IMR-90 (cell line): ENCODE results near the gene ENAH. TPM values are rescaled to one million over a fixed set of nuclear protein-coding genes. Genes with fewer than 3 reads are reported as not detected.

Experiments
- ATAC-seq: fragments of 200-7000 bp; cut with Tn5 transposase; 2 replicates; pipeline ENCODE4 v1.9.1; 2020; ENCODE audit warnings: low read depth, mild to moderate bottlenecking, moderate library complexity
- BruUV-seq: library from RNA; stranded (reverse); fragments of 400-500 nt; replicated peaks from 2 replicates; lab custom pipeline; 2021; lab: Mats Ljungman, UMichigan
- CTCF ChIA-PET: fragments of 300-600 bp; formaldehyde crosslinking; extraction: SDS; loops from one replicate; lab custom pipeline; 2021; ENCODE audit warnings: antibody characterized with exemption; lab: Yijun Ruan, JAX
- POLR2A ChIA-PET: fragments of 300-600 bp; sonication (Branson Sonifier 250); formaldehyde crosslinking; loops from one replicate; lab custom pipeline; 2022; ENCODE audit warnings: antibody characterized with exemption; ENCODE audit not compliant: unreplicated experiment; lab: Charles Lee
- DNase-seq: peaks from one replicate; pipeline ENCODE4 v3.0.0; 2013
- H2AFZ ChIP-seq: replicated peaks from 2 replicates; pipeline ENCODE3; 2013; ENCODE audit warnings: low read length, mild to moderate bottlenecking; ENCODE audit not compliant: poor library complexity
- H2AK5ac ChIP-seq: 2 replicates; pipeline ENCODE4 v1.6.1; 2013; ENCODE audit warnings: low read depth, low read length, inconsistent platforms
- H2AK9ac ChIP-seq: replicated peaks from 2 replicates; pipeline ENCODE3; 2013; ENCODE audit warnings: mild to moderate bottlenecking, low read depth, low read length, moderate library complexity; ENCODE audit not compliant: poor library complexity
- H2BK120ac ChIP-seq: 2 replicates; pipeline ENCODE4 v1.6.1; 2013; ENCODE audit warnings: low read depth, low read length, inconsistent platforms
- H2BK15ac ChIP-seq: 3 replicates; pipeline ENCODE4 v1.6.1; 2013; ENCODE audit warnings: low read depth, low read length, inconsistent platforms
- H2BK20ac ChIP-seq: 2 replicates; pipeline ENCODE4 v1.6.1; 2013; ENCODE audit warnings: low read depth, mild to moderate bottlenecking, inconsistent platforms, low read length, moderate library complexity
- H2BK5ac ChIP-seq: 2 replicates; pipeline ENCODE4 v1.6.1; 2013; ENCODE audit warnings: mild to moderate bottlenecking, low read depth, low read length, inconsistent platforms; ENCODE audit not compliant: poor library complexity, severe bottlenecking
- H3K14ac ChIP-seq: replicated peaks from 2 replicates; pipeline ENCODE4 v1.6.1; 2013; ENCODE audit warnings: low read depth, low read length, inconsistent platforms
- H3K18ac ChIP-seq: 2 replicates; pipeline ENCODE4 v1.6.1; 2013; ENCODE audit warnings: low read depth, low read length, control low read depth
- H3K23ac ChIP-seq: 2 replicates; pipeline ENCODE4 v1.6.1; 2013; ENCODE audit warnings: low read depth, low read length, inconsistent platforms
- H3K27ac ChIP-seq: 2 replicates; pipeline ENCODE4 v1.5.1; 2013; ENCODE audit warnings: mild to moderate bottlenecking, control low read depth, low read length; ENCODE audit not compliant: insufficient read depth
- H3K27me3 ChIP-seq: 2 replicates; pipeline ENCODE4 v1.6.1; 2013; ENCODE audit warnings: low read length; ENCODE audit not compliant: control insufficient read depth, insufficient read depth
- H3K36me3 ChIP-seq: 2 replicates; pipeline ENCODE4 v1.6.1; 2013; ENCODE audit warnings: low read length, mixed read lengths; ENCODE audit not compliant: control insufficient read depth, insufficient read depth
- H3K4ac ChIP-seq: 2 replicates; pipeline ENCODE4 v1.6.1; 2013; ENCODE audit warnings: low read depth, low read length, inconsistent platforms
- H3K4me1 ChIP-seq: 2 replicates; pipeline ENCODE4 v1.6.1; 2013; ENCODE audit warnings: low read length, mixed read lengths; ENCODE audit not compliant: control insufficient read depth, insufficient read depth
- H3K4me2 ChIP-seq: 2 replicates; pipeline ENCODE4 v1.6.1; 2013; ENCODE audit warnings: low read depth, mild to moderate bottlenecking, control low read depth, low read length, moderate library complexity
- H3K4me3 ChIP-seq: 2 replicates; pipeline ENCODE4 v1.5.1; 2013; ENCODE audit warnings: low read depth, mild to moderate bottlenecking, control low read depth, low read length, moderate library complexity; ENCODE audit not compliant: insufficient read depth
- H3K56ac ChIP-seq: 2 replicates; pipeline ENCODE4 v1.6.1; 2013; ENCODE audit warnings: low read length, inconsistent platforms; ENCODE audit not compliant: insufficient read depth; ENCODE audit errors: extremely low read depth
- H3K79me1 ChIP-seq, 2 experiments: 2 replicates each; pipeline ENCODE4 v1.6.1; 2013; ENCODE audit warnings: low read length in 2 of 2, inconsistent platforms in 1 of 2, low read depth in 1 of 2
- H3K9ac ChIP-seq: 2 replicates; pipeline ENCODE4 v1.6.1; 2013; ENCODE audit warnings: low read depth, low read length, control low read depth
- H3K9me1 ChIP-seq: 2 replicates; pipeline ENCODE4 v1.6.1; 2013; ENCODE audit warnings: low read length, inconsistent platforms; ENCODE audit not compliant: insufficient read depth
- H3K9me3 ChIP-seq: 2 replicates; pipeline ENCODE4 v1.6.1; 2013; ENCODE audit warnings: low read length; ENCODE audit not compliant: control insufficient read depth, insufficient read depth
- H4K20me1 ChIP-seq: 2 replicates; pipeline ENCODE4 v1.6.1; 2013; ENCODE audit warnings: low read length, inconsistent platforms; ENCODE audit not compliant: insufficient read depth
- H4K5ac ChIP-seq: 2 replicates; pipeline ENCODE4 v1.6.1; 2013; ENCODE audit warnings: mild to moderate bottlenecking, low read depth, low read length, control low read depth
- H4K8ac ChIP-seq, 2 experiments: 2 replicates each; pipeline ENCODE4 v1.6.1; 2013; ENCODE audit warnings: low read depth in 2 of 2, low read length in 2 of 2, control low read depth in 1 of 2, inconsistent platforms in 1 of 2
- H4K91ac ChIP-seq: 2 replicates; pipeline ENCODE4 v1.6.1; 2013; ENCODE audit warnings: low read depth, low read length, inconsistent platforms; ENCODE audit not compliant: insufficient read depth
- BHLHE40 ChIP-seq: fragments of 150-350 bp; IDR thresholded peaks from 2 replicates; pipeline ENCODE4 v1.6.1; 2016; ENCODE audit warnings: mild to moderate bottlenecking, low read depth, low read length
- CEBPB ChIP-seq: IDR thresholded peaks from 2 replicates; pipeline ENCODE4 v1.6.1; 2012; ENCODE audit warnings: low read depth, low read length, improper control_type of control experiment
- CHD1 ChIP-seq: IDR thresholded peaks from 2 replicates; pipeline ENCODE4 v1.6.1; 2012; ENCODE audit warnings: low read depth, low read length, improper control_type of control experiment
- MAFK ChIP-seq: IDR thresholded peaks from 2 replicates; pipeline ENCODE4 v1.6.1; 2012; ENCODE audit warnings: low read depth, low read length, improper control_type of control experiment
- MAZ ChIP-seq: IDR thresholded peaks from 2 replicates; pipeline ENCODE4 v1.6.1; 2012; ENCODE audit warnings: low read depth, mild to moderate bottlenecking, low read length, improper control_type of control experiment, moderate library complexity, borderline replicate concordance
- MXI1 ChIP-seq: IDR thresholded peaks from 2 replicates; pipeline ENCODE4 v1.6.1; 2012; ENCODE audit warnings: low read depth, mild to moderate bottlenecking, low read length, moderate library complexity, borderline replicate concordance
- NFE2L2 ChIP-seq: fragments of 150-350 bp; IDR thresholded peaks from 2 replicates; pipeline ENCODE4 v1.6.1; 2016; ENCODE audit warnings: low read depth, mild to moderate bottlenecking, low read length
- POLR2A ChIP-seq: IDR thresholded peaks from 2 replicates; pipeline ENCODE4 v1.6.1; 2012; ENCODE audit warnings: mild to moderate bottlenecking, low read depth, low read length
- RAD21 ChIP-seq: IDR thresholded peaks from 2 replicates; pipeline ENCODE4 v1.6.1; 2012; ENCODE audit warnings: low read length, improper control_type of control experiment
- RCOR1 ChIP-seq: IDR thresholded peaks from 2 replicates; pipeline ENCODE4 v1.6.1; 2012; ENCODE audit warnings: mild to moderate bottlenecking, low read length, improper control_type of control experiment; ENCODE audit not compliant: insufficient replicate concordance
- RFX5 ChIP-seq: IDR thresholded peaks from 2 replicates; pipeline ENCODE4 v1.8.0; 2012; ENCODE audit warnings: low read depth, mild to moderate bottlenecking, low read length, moderate library complexity
- SMC3 ChIP-seq: fragments of 150-350 bp; IDR thresholded peaks from 2 replicates; pipeline ENCODE4 v1.6.1; 2016; ENCODE audit warnings: low read depth, mild to moderate bottlenecking, antibody characterized with exemption, low read length, moderate library complexity
- whole genome bisulfite sequencing, 2 experiments: methylation state at CpG; one replicate each; pipeline versions ENCODE4 v1.1.5 to v1.1.7; 2013; ENCODE audit warnings: missing lambda C conversion rate in 2 of 2; ENCODE audit not compliant: insufficient read length in 1 of 2; ENCODE audit errors: extremely low coverage in 2 of 2; 5-methylcytosine and 5-hydroxymethylcytosine counted together
- dilution Hi-C: fragments of 300-500 bp; cut with HindIII; formaldehyde crosslinking; loops from one replicate; pipeline ENCODE4 v1.14.3; 2018; ENCODE audit warnings: low sequenced_read_pairs; ENCODE audit not compliant: unreplicated experiment
- in situ Hi-C: fragments of 300-500 bp; cut with MboI; formaldehyde crosslinking; loops from 3 replicates; pipeline ENCODE4 v1.14.3; 2019; ENCODE audit warnings: low sequenced_read_pairs, inconsistent platforms, mixed read lengths
- intact Hi-C: fragments of 100-400 bp; cut with micrococcal nuclease; formaldehyde crosslinking; loops from 2 replicates; pipeline ENCODE4 v1.10.0; 2022
- polyA plus RNA-seq, 3 experiments: library from polyadenylated mRNA; depleted of rRNA; stranded (reverse); fragments of >200 nt; gene quantifications; 2 replicates each; pipeline ENCODE4 v1.2.3, GENCODE V29; 2012; ENCODE audit warnings: low replicate concordance in 1 of 3
- total RNA-seq: library from RNA; depleted of rRNA; stranded (reverse); fragments of >200 nt; gene quantifications from 2 replicates; pipeline ENCODE4 v1.2.3, GENCODE V29; 2012
- TF ChIP-seq, protein P1 (sequence below): fragments of 150-350 bp; IDR thresholded peaks from 2 replicates; pipeline ENCODE4 v1.6.1; 2016; ENCODE audit warnings: low read depth, mild to moderate bottlenecking, low read length, moderate library complexity, borderline replicate concordance
- TF ChIP-seq, protein P2 (sequence below): conservative IDR thresholded peaks from 2 replicates; pipeline ENCODE4 v1.5.1; 2012; ENCODE audit warnings: mild to moderate bottlenecking, low read depth, low read length, improper control_type of control experiment
- TF ChIP-seq, protein P3 (sequence below): fragments of 150-350 bp; IDR thresholded peaks from 2 replicates; pipeline ENCODE4 v1.6.1; 2017; ENCODE audit warnings: mild to moderate bottlenecking, antibody characterized with exemption, low read length, low read depth

ENAH gene
- total and polyA plus RNA-seq, 2 of the 4 experiments (the other 2 are of a cell fraction) = 61.3 to 86.9 TPM

DNA sequence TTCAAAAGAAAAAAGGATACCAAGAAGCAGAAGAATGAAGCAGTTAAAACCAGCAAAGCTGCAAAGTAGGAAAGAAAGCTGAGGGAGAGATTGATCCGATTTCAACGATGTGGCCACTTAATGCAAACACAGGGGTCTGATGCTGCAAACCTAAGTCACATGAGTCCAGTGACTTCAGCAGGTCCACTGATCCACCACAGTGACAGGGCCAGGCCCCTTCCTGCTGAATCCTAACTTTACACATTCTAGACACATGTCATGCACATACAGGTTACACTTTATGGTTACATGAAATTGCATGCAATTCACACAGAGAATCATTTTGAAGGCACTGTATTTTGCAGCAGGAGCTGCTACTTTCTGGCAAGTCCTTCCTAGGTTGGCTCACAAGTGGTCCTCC, 166.1 kb downstream of the ENAH start:
- H3K23ac ChIP-seq = no peak overlapping the region
- ATAC-seq = no peak
- TF ChIP-seq RCOR1 = no peak
- no peak for TF ChIP-seq RAD21
- TF ChIP-seq, protein P1, sequence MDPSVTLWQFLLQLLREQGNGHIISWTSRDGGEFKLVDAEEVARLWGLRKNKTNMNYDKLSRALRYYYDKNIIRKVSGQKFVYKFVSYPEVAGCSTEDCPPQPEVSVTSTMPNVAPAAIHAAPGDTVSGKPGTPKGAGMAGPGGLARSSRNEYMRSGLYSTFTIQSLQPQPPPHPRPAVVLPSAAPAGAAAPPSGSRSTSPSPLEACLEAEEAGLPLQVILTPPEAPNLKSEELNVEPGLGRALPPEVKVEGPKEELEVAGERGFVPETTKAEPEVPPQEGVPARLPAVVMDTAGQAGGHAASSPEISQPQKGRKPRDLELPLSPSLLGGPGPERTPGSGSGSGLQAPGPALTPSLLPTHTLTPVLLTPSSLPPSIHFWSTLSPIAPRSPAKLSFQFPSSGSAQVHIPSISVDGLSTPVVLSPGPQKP = no peak
- TF ChIP-seq, protein P2, sequence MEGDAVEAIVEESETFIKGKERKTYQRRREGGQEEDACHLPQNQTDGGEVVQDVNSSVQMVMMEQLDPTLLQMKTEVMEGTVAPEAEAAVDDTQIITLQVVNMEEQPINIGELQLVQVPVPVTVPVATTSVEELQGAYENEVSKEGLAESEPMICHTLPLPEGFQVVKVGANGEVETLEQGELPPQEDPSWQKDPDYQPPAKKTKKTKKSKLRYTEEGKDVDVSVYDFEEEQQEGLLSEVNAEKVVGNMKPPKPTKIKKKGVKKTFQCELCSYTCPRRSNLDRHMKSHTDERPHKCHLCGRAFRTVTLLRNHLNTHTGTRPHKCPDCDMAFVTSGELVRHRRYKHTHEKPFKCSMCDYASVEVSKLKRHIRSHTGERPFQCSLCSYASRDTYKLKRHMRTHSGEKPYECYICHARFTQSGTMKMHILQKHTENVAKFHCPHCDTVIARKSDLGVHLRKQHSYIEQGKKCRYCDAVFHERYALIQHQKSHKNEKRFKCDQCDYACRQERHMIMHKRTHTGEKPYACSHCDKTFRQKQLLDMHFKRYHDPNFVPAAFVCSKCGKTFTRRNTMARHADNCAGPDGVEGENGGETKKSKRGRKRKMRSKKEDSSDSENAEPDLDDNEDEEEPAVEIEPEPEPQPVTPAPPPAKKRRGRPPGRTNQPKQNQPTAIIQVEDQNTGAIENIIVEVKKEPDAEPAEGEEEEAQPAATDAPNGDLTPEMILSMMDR = no peak
- no peak for TF ChIP-seq CEBPB
- TF ChIP-seq MXI1 = no peak
- no peak for TF ChIP-seq POLR2A
- no peak for TF ChIP-seq MAFK
- no peak for TF ChIP-seq RFX5
- no peak for TF ChIP-seq NFE2L2
- TF ChIP-seq CHD1 = no peak
- TF ChIP-seq, protein P3, sequence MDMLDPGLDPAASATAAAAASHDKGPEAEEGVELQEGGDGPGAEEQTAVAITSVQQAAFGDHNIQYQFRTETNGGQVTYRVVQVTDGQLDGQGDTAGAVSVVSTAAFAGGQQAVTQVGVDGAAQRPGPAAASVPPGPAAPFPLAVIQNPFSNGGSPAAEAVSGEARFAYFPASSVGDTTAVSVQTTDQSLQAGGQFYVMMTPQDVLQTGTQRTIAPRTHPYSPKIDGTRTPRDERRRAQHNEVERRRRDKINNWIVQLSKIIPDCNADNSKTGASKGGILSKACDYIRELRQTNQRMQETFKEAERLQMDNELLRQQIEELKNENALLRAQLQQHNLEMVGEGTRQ = no peak
- TF ChIP-seq MAZ = no peak
- TF ChIP-seq SMC3 = no peak
- TF ChIP-seq BHLHE40 = no peak
- intact Hi-C loops (no loop called here), in situ Hi-C loops (no loop called here), dilution Hi-C loops (no loop called here)
- DNase-seq = no peak
- H3K4me2 ChIP-seq = no peak overlapping the region
- peaks cover 13% of the 10 kb centered on the region for H3K9me1 ChIP-seq
- H2AK5ac ChIP-seq = no peak overlapping the region
- no peaks in the 10 kb centered on the region for H3K27me3 ChIP-seq
- no TSS peak for BruUV-seq
- H3K9me3 ChIP-seq = no peaks in the 10 kb centered on the region
- H2BK120ac ChIP-seq = no peak overlapping the region
- H2AK9ac ChIP-seq = no peak overlapping the region
- H4K91ac ChIP-seq = no peak overlapping the region
- no peak overlapping the region for H2BK15ac ChIP-seq
- H4K5ac ChIP-seq = no peak overlapping the region
- no peak overlapping the region for H3K9ac ChIP-seq
- no peak overlapping the region for H3K4ac ChIP-seq
- H3K14ac ChIP-seq = no peak overlapping the region
- peaks cover 5% of the 10 kb centered on the region; the same call in 1 of the 2 replicates for H3K36me3 ChIP-seq
- H3K27ac ChIP-seq = no peak overlapping the region
- H3K18ac ChIP-seq = no peak overlapping the region
- no peak overlapping the region for H4K8ac ChIP-seq
- no peaks in the 10 kb centered on the region for H4K20me1 ChIP-seq
- H2BK20ac ChIP-seq = no peak overlapping the region
- no peak overlapping the region for H2AFZ ChIP-seq
- 93% methylated on average over 2 of the region's 2 CpGs; no CpG with 5 or more reads in 1 of the 2 experiments for WGBS, 2 experiments
- no peak overlapping the region for H2BK5ac ChIP-seq
- ChIA-PET POLR2A (no interaction called here), CTCF (no interaction called here)
- H3K79me1 ChIP-seq = no peaks in the 10 kb centered on the region; a peak in 1 of 4 replicates
- no peak overlapping the region for H3K4me3 ChIP-seq
- H3K4me1 ChIP-seq = peaks cover 4% of the 10 kb centered on the region
- no peak overlapping the region for H3K56ac ChIP-seq
